SU-DHL-6 (cell line): ENCODE data around the gene METRN.

Experiments
- EZH2phosphoT487 ChIP-seq: fragments of 200-600 bp; sonication (generic), shearing (Covaris generic); conservative IDR thresholded peaks from 2 replicates; pipeline ENCODE4 v1.6.1; 2018; ENCODE audit warnings: mild to moderate bottlenecking, antibody characterized with exemption, low read length, moderate library complexity, mixed read lengths
- TF ChIP-seq, protein P1 (sequence below): fragments of 200-600 bp; sonication (generic); IDR thresholded peaks from one replicate; pipeline ENCODE4 v1.5.1; 2017; ENCODE audit warnings: antibody characterized with exemption, mild to moderate bottlenecking, low read length, moderate library complexity; ENCODE audit not compliant: insufficient read depth, poor library complexity, severe bottlenecking

DNA sequence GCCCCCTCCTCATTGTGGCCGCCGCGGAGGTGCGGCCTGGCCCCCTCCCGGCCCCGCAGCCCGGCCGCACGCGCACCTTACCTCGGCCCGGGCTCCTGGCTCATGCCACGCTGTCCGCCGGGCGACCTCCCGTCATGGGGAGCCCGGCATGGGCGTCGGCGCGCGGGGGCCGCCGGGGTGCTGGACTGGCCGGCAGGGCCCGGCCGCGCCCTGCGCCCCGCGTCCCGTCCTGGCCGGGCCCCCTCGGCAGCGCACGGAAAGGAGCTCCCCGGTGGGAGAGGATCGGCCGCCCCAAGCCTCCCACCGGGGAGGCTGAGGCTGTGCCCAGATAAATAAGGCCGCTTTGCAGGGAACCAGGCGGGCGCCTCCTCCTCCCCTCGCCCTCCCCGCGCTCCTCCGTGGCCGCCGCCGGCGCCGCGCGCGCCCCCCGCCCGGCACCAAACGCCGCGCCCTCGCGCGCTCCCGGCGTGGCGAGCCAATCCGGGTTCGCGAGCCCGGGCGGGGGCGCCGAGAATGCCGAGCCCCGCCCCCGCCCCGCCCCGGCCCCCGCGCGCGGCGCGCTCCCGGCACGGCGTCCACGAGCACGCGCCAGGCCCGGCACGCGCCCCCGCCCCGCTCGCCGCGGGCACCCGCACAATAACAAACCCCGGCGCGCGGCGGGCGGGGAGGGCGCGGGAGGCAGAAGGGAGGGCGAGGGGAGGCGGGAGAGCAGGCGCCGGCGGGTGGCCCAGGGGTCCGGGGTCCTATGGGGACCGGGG, 9.3 kb upstream of the METRN start, which contains the start of gene FBXL16:
- TF ChIP-seq, protein P1, sequence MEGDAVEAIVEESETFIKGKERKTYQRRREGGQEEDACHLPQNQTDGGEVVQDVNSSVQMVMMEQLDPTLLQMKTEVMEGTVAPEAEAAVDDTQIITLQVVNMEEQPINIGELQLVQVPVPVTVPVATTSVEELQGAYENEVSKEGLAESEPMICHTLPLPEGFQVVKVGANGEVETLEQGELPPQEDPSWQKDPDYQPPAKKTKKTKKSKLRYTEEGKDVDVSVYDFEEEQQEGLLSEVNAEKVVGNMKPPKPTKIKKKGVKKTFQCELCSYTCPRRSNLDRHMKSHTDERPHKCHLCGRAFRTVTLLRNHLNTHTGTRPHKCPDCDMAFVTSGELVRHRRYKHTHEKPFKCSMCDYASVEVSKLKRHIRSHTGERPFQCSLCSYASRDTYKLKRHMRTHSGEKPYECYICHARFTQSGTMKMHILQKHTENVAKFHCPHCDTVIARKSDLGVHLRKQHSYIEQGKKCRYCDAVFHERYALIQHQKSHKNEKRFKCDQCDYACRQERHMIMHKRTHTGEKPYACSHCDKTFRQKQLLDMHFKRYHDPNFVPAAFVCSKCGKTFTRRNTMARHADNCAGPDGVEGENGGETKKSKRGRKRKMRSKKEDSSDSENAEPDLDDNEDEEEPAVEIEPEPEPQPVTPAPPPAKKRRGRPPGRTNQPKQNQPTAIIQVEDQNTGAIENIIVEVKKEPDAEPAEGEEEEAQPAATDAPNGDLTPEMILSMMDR = no peak
- TF ChIP-seq EZH2phosphoT487 = no peak
